HEK293 (cell line): ENCODE measurements around the gene HOXA4.
A peak's percentile ranks its signal among the peaks of the same experiment; 100 is the strongest.

ENCODE experiments used
- CTCF ChIA-PET: fragments of 350-600 bp; formaldehyde crosslinking; extraction: SDS; loops from one replicate; lab custom pipeline; 2021; ENCODE audit warnings: antibody characterized with exemption; lab: Yijun Ruan, JAX
- POLR2A ChIA-PET: fragments of 300-600 bp; formaldehyde crosslinking; extraction: SDS; loops from one replicate; lab custom pipeline; 2020; ENCODE audit warnings: antibody characterized with exemption, inconsistent platforms; lab: Yijun Ruan, JAX
- H3K27ac ChIP-seq: fragments of 200-500 bp; sonication (Bioruptor generic); 2 replicates; pipeline ENCODE4 v1.5.1; 2014; ENCODE audit warnings: low read depth, low read length, control low read depth, inconsistent platforms; ENCODE audit errors: extremely low read depth
- H3K36me3 ChIP-seq, 2 experiments: fragments of 200-500 bp in 1 of 2; sonication (Bioruptor generic) in 1 of 2; 1 replicate in 1 of 2; 2 replicates in 1 of 2; pipeline ENCODE4 v1.5.1; 2014 to 2017; ENCODE audit warnings: inconsistent platforms in 2 of 2, low read length in 2 of 2; ENCODE audit not compliant: control insufficient read depth in 2 of 2, insufficient read depth in 1 of 2
- H3K4me1 ChIP-seq: fragments of 200-500 bp; sonication (Bioruptor generic); 2 replicates; pipeline ENCODE4 v1.5.1; 2014; ENCODE audit warnings: mild to moderate bottlenecking, low read length, inconsistent platforms; ENCODE audit not compliant: control insufficient read depth, insufficient read depth
- H3K4me3 ChIP-seq: 2 replicates; pipeline ENCODE4 v1.5.1; 2011; ENCODE audit warnings: low read depth, mild to moderate bottlenecking, control low read depth, low read length, moderate library complexity
- H3K9me3 ChIP-seq: fragments of 200-500 bp; sonication (Bioruptor generic); 2 replicates; pipeline ENCODE4 v1.5.1; 2014; ENCODE audit warnings: low read depth, low read length, inconsistent platforms; ENCODE audit not compliant: control insufficient read depth, insufficient read depth
- FEZF1 ChIP-seq: fragments of 450-650 bp; formaldehyde crosslinking; IDR thresholded peaks from 2 replicates; pipeline ENCODE4 v1.5.1; 2016; ENCODE audit warnings: missing biosample characterization, missing genetic modification characterization
- GLI2 ChIP-seq: fragments of 450-650 bp; formaldehyde crosslinking; IDR thresholded peaks from 2 replicates; pipeline ENCODE4; 2017; ENCODE audit warnings: missing biosample characterization, missing genetic modification characterization, low read depth, borderline replicate concordance
- OSR2 ChIP-seq: fragments of 450-650 bp; formaldehyde crosslinking; IDR thresholded peaks from 2 replicates; pipeline ENCODE4 v1.5.1; 2016; ENCODE audit warnings: missing biosample characterization, missing genetic modification characterization
- PATZ1 ChIP-seq: fragments of 450-650 bp; formaldehyde crosslinking; IDR thresholded peaks from 2 replicates; pipeline ENCODE4 v1.5.1; 2016; ENCODE audit warnings: missing biosample characterization, missing genetic modification characterization
- SCRT1 ChIP-seq: fragments of 450-650 bp; formaldehyde crosslinking; IDR thresholded peaks from 2 replicates; pipeline ENCODE4 v1.5.1; 2016; ENCODE audit warnings: missing biosample characterization, missing genetic modification characterization, borderline replicate concordance
- SCRT2 ChIP-seq: fragments of 450-650 bp; formaldehyde crosslinking; IDR thresholded peaks from 2 replicates; pipeline ENCODE4 v1.5.1; 2016; ENCODE audit warnings: missing biosample characterization, missing genetic modification characterization
- TCF7L2 ChIP-seq: IDR thresholded peaks from 2 replicates; pipeline ENCODE4 v1.6.1; 2011; ENCODE audit warnings: low read depth, mild to moderate bottlenecking, inconsistent platforms, low read length, moderate library complexity, borderline replicate concordance
- TRIM28 ChIP-seq: IDR thresholded peaks from 2 replicates; pipeline ENCODE4 v1.6.1; 2011; ENCODE audit warnings: low read length, control low read depth, borderline replicate concordance
- ZBTB11 ChIP-seq: fragments of 450-650 bp; formaldehyde crosslinking; conservative IDR thresholded peaks from 2 replicates; pipeline ENCODE4 v1.5.1; 2016; ENCODE audit warnings: low read depth, missing biosample characterization, missing genetic modification characterization
- ZBTB8A ChIP-seq: fragments of 450-650 bp; formaldehyde crosslinking; IDR thresholded peaks from 2 replicates; pipeline ENCODE4 v1.5.1; 2016; ENCODE audit warnings: missing biosample characterization, missing genetic modification characterization
- ZNF112 ChIP-seq: fragments of 450-650 bp; formaldehyde crosslinking; IDR thresholded peaks from 2 replicates; pipeline ENCODE4 v1.5.0; 2017; ENCODE audit warnings: missing biosample characterization, missing genetic modification characterization
- ZNF16 ChIP-seq: fragments of 450-650 bp; formaldehyde crosslinking; IDR thresholded peaks from 2 replicates; pipeline ENCODE4 v1.5.1; 2016; ENCODE audit warnings: low read depth, missing biosample characterization, missing genetic modification characterization
- ZNF558 ChIP-seq: fragments of 450-650 bp; formaldehyde crosslinking; IDR thresholded peaks from 2 replicates; pipeline ENCODE4 v1.5.1; 2016; ENCODE audit warnings: missing biosample characterization, missing genetic modification characterization
- ZNF664 ChIP-seq: fragments of 450-650 bp; formaldehyde crosslinking; IDR thresholded peaks from 2 replicates; pipeline ENCODE4 v1.5.1; 2016; ENCODE audit warnings: missing biosample characterization, missing genetic modification characterization
- ZNF670 ChIP-seq: fragments of 450-650 bp; formaldehyde crosslinking; IDR thresholded peaks from 2 replicates; pipeline ENCODE4 v1.5.1; 2016; ENCODE audit warnings: missing biosample characterization, missing genetic modification characterization, low read depth
- ZNF785 ChIP-seq: fragments of 450-650 bp; formaldehyde crosslinking; IDR thresholded peaks from 2 replicates; pipeline ENCODE4 v1.5.1; 2016; ENCODE audit warnings: missing biosample characterization, missing genetic modification characterization
- TF ChIP-seq, protein P1 (sequence below): fragments of 450-650 bp; formaldehyde crosslinking; IDR thresholded peaks from 2 replicates; pipeline ENCODE4 v1.5.1; 2016; ENCODE audit warnings: missing biosample characterization, missing genetic modification characterization

HOXA4 gene

DNA sequence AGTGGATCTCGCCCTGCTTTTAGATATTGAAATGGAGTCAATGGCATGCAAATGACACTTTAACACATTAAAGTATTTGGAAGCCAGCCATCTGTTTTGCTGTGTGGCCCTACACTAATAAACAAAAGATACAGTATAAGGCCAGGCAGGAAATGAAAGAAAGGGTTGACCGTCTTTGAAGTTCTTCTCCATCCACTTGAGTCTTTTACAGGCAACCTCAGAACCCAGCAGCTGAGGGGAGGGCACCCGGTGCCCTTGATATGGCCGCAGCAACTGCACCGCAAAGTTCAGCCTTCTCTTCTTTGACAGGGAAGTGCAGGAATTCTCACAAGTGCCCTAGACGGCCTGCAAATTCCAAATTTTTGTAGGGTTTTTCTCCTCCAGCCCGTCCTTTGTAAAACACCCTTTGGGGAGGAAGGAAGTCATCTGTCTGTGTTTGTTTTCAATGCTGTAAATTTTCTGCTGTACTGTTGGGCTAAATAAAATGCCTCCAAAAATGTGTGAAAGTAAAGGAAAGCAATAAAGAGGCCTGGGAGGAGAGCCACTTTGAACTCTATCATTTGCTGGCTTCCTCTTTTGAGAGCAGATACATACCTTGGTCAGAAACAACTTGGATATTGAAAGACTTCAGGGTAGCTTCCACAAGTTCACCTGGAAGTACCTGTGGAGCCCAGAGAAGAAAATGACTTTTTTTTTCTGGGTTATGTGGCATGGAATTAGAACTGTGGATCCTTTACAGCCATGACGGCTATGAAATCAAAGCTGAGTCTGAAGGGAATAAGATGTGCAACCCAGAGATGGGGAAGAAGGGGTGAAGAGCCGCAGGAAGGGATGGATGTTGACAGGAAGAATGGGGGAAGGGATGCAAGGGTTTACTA is 38.4 kb downstream of the HOXA4 start:
- peaks cover 40% of the 10 kb centered on the region for H3K4me1 ChIP-seq
- peak overlapping the region; percentile 43; the same call in 1 of the 2 replicates for H3K27ac ChIP-seq
- TF ChIP-seq SCRT2 (tag by site-specific recombination) (peak; percentile 65), ZNF112 (tag by site-specific recombination) (no peak), ZBTB8A (tag by site-specific recombination) (peak; percentile 35; the same call in 1 of the 2 replicates), FEZF1 (tag by site-specific recombination) (0 out of 2 replicates have a peak, but pooled peaks have one; percentile 54), TCF7L2 (peak; percentile 66), TRIM28 (0 out of 2 replicates have a peak, but pooled peaks have one; percentile 50), ZNF785 (tag by site-specific recombination) (no peak), ZBTB11 (tag by site-specific recombination) (no peak), OSR2 (peak; percentile 24; the same call in 1 of the 2 replicates), ZNF670 (tag by site-specific recombination) (no peak), SCRT1 (peak; percentile 75; the same call in 1 of the 2 replicates)
- TF ChIP-seq, all 188 proteins: peak for 7
- ChIA-PET POLR2A (no interaction called here), CTCF (interaction anchor here (0.6 kb wide), 2 partner anchors 234 to 756 kb away, joined by 3 to 7 read pairs; no protein-coding TSS in a partner anchor)
- Histone ChIP-seq H3K36me3 (no peaks in the 10 kb centered on the region), H3K4me3 (no peak overlapping the region), H3K9me3 (no peaks in the 10 kb centered on the region)

GRCh38 chr7:27091105-27091504 is 39.5 kb downstream of the HOXA4 start:
- CTCF ChIA-PET = interaction anchor here (0.6 to 0.9 kb wide), 3 partner anchors 18 to 228 kb away, joined by 3 to 4 read pairs (median 3); partner anchors contain the start of gene HOXA7
- Histone ChIP-seq H3K36me3 (no peaks in the 10 kb centered on the region), H3K4me1 (peaks cover 40% of the 10 kb centered on the region), H3K27ac (0 out of 2 replicates have a peak overlapping the region, but pooled peaks have one; percentile 43), H3K4me3 (no peak overlapping the region), H3K9me3 (no peaks in the 10 kb centered on the region)
- POLR2A ChIA-PET = interaction anchor here (1.2 to 1.5 kb wide), 3 partner anchors 10 to 234 kb away, joined by 3 to 4 read pairs (median 3); no protein-coding TSS in a partner anchor
- TF ChIP-seq FEZF1 (tag by site-specific recombination) = peak; percentile 49; the same call in 1 of the 2 replicates
- no peak for TF ChIP-seq ZNF558 (tag by site-specific recombination)
- 0 out of 2 replicates have a peak, but pooled peaks have one; percentile 57 for TF ChIP-seq ZNF664 (tag by site-specific recombination)
- TF ChIP-seq, protein P1, sequence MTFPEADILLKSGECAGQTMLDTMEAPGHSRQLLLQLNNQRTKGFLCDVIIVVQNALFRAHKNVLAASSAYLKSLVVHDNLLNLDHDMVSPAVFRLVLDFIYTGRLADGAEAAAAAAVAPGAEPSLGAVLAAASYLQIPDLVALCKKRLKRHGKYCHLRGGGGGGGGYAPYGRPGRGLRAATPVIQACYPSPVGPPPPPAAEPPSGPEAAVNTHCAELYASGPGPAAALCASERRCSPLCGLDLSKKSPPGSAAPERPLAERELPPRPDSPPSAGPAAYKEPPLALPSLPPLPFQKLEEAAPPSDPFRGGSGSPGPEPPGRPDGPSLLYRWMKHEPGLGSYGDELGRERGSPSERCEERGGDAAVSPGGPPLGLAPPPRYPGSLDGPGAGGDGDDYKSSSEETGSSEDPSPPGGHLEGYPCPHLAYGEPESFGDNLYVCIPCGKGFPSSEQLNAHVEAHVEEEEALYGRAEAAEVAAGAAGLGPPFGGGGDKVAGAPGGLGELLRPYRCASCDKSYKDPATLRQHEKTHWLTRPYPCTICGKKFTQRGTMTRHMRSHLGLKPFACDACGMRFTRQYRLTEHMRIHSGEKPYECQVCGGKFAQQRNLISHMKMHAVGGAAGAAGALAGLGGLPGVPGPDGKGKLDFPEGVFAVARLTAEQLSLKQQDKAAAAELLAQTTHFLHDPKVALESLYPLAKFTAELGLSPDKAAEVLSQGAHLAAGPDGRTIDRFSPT (tag by site-specific recombination) = no peak
- TF ChIP-seq PATZ1 (tag by site-specific recombination) = no peak
- TF ChIP-seq GLI2 (tag by site-specific recombination) = no peak
- TF ChIP-seq ZNF16 (tag by site-specific recombination) = no peak
